Stomach (tissue), 9 donors: ENCODE measurements around the gene TRAF3IP1. TPM values are rescaled to one million over a fixed set of nuclear protein-coding genes. Genes with fewer than 3 reads are reported as not detected.

Experiments used
- DNase-seq, 2 donors: peaks; one replicate each; pipeline versions ENCODE4 v3.0.0 to v3.0.0-alpha.2; 2013 to 2019
- H3K27ac ChIP-seq, 5 donors: fragments of 200-600 bp in 4 of 5; sonication (generic) in 4 of 5; one replicate each; pipeline ENCODE4 v1.5.1; 2013 to 2019; ENCODE audit warnings: mild to moderate bottlenecking in 1 of 5, moderate library complexity in 1 of 5
- H3K27me3 ChIP-seq, 3 donors: fragments of 200-600 bp; sonication (generic); one replicate each; pipeline ENCODE4 v1.5.1; 2017 to 2019; ENCODE audit warnings: mixed run types in 1 of 3
- H3K36me3 ChIP-seq, 4 donors: fragments of 200-600 bp; sonication (generic); 1 replicate in 3 of 4; 2 replicates in 1 of 4; pipeline ENCODE4 v1.5.1; 2016 to 2019
- H3K4me1 ChIP-seq, 4 donors: fragments of 200-600 bp; sonication (generic); one replicate each; pipeline ENCODE4 v1.5.1; 2016 to 2019
- H3K4me3 ChIP-seq, 4 donors: fragments of 200-600 bp; sonication (generic) in 3 of 4; one replicate each; pipeline ENCODE4 v1.5.1; 2016 to 2019; ENCODE audit warnings: mild to moderate bottlenecking in 1 of 4
- H3K9me3 ChIP-seq, 4 donors: fragments of 200-600 bp; sonication (generic); one replicate each; pipeline ENCODE4 v1.5.1; 2016 to 2019
- CTCF ChIP-seq, 7 experiments: fragments of 450-650 bp in 4 of 7; fragments of 200-600 bp in 3 of 7; sonication (generic) in 3 of 7; IDR thresholded peaks; one replicate each; pipeline ENCODE4 v1.5.1; 2016 to 2019; ENCODE audit warnings: antibody characterized with exemption in 7 of 7, control low read depth in 2 of 7, mild to moderate bottlenecking in 1 of 7
- EP300 ChIP-seq: sonication (generic); formaldehyde crosslinking; IDR thresholded peaks from one replicate; pipeline ENCODE4 v1.6.1; 2017; ENCODE audit warnings: antibody characterized with exemption
- POLR2A ChIP-seq, 4 donors: fragments of 450-650 bp; IDR thresholded peaks; one replicate each; pipeline ENCODE4 v1.6.1; 2016; ENCODE audit warnings: antibody characterized with exemption in 4 of 4, control low read depth in 2 of 4, mild to moderate bottlenecking in 1 of 4, moderate library complexity in 1 of 4
- POLR2AphosphoS5 ChIP-seq, 3 donors: sonication (generic); formaldehyde crosslinking; IDR thresholded peaks; one replicate each; pipeline ENCODE4 v1.6.1; 2016; ENCODE audit warnings: antibody characterized with exemption in 3 of 3
- WGBS, 5 donors: extraction: QIAGEN DNeasy Blood & Tissue Kit in 3 of 5; methylation state at CpG; one replicate each; pipeline versions ENCODE4 v1.1.5 to v1.1.7; 2013 to 2018; 5-methylcytosine and 5-hydroxymethylcytosine counted together
- intact Hi-C: fragments of 100-400 bp; cut with DNase I; formaldehyde crosslinking; loops from one replicate; pipeline ENCODE4 v1.15.1; 2023; ENCODE audit warnings: low total_unique reads
- polyA plus RNA-seq, 3 donors: library from polyadenylated mRNA; stranded (reverse); fragments of 200-250 nt; gene quantifications; one replicate each; pipeline ENCODE4 v1.2.3, GENCODE V29; 2013
- total RNA-seq, 5 donors: library from RNA; depleted of rRNA; stranded (reverse); fragments of >200 nt; gene quantifications; one replicate each; pipeline versions ENCODE4 v1.1.0 to v1.2.3, GENCODE V29; 2014 to 2016
- donor health status: healthy with polysubstance abuse.
- donor health status: Bipolar disorder and iron deficiency.
- donor health status: healthy.

TRAF3IP1 gene
- total and polyA plus RNA-seq, 8 donors = 0.58 to 21.1 (median 10.8) TPM

GRCh38 chr2:238387332-238387731 lies 67.0 kb downstream of the TRAF3IP1 start:
- Histone ChIP-seq H3K4me1 (peaks cover 0 to 29% (median 10%) of the 10 kb centered on the region in 4 donors), H3K27ac (no peak overlapping the region), H3K9me3 (no peaks in the 10 kb centered on the region), H3K27me3 (no peaks in the 10 kb centered on the region), H3K36me3 (peaks cover 0 to 17% (median 7%) of the 10 kb centered on the region in 4 donors), H3K4me3 (no peak overlapping the region)
- no peak for DNase-seq
- no peak for TF ChIP-seq CTCF (IDR thresholded peaks at IDR 0.05)
- TF ChIP-seq POLR2AphosphoS5 (IDR thresholded peaks at IDR 0.05) = no peak
- TF ChIP-seq POLR2A (IDR thresholded peaks at IDR 0.05) = no peak
- no peak for TF ChIP-seq EP300
- intact Hi-C loops = no loop called here
- 68 to 76% (median 73%) methylated on average over 4 of the region's 4 CpGs for WGBS, 5 donors

GRCh38 chr2:238388794-238389193 lies 68.5 kb downstream of the TRAF3IP1 start:
- Histone ChIP-seq H3K27me3 (no peaks in the 10 kb centered on the region), H3K9me3 (no peaks in the 10 kb centered on the region), H3K27ac (peak overlapping the region in 2 of 5 donors; percentile 24 to 80), H3K4me1 (peaks cover 0 to 23% (median 10%) of the 10 kb centered on the region in 4 donors), H3K36me3 (peaks cover 0 to 3% (median 0%) of the 10 kb centered on the region in 4 donors), H3K4me3 (no peak overlapping the region)
- 66 to 75% (median 73%) methylated on average over 8 of the region's 8 CpGs for whole genome bisulfite sequencing, 5 donors
- intact Hi-C loops = no loop called here
- peak; percentile 22 to 24 for DNase-seq
- TF ChIP-seq POLR2AphosphoS5 (IDR thresholded peaks at IDR 0.05) (peak in 1 of 3 donors; percentile 76), POLR2A (IDR thresholded peaks at IDR 0.05) (no peak), EP300 (no peak), CTCF (IDR thresholded peaks at IDR 0.05) (no peak)

- Histone ChIP-seq H3K9me3 (no peaks in the 10 kb centered on the region), H3K4me1 (peaks cover 0 to 23% (median 10%) of the 10 kb centered on the region in 4 donors), H3K27ac (peak overlapping the region; percentile 61 to 80 (median 63)), H3K4me3 (no peak overlapping the region), H3K27me3 (no peaks in the 10 kb centered on the region), H3K36me3 (no peaks in the 10 kb centered on the region)
- peak; percentile 76 to 86 for DNase-seq
- WGBS, 5 donors = 29 to 43% (median 33%) methylated on average over 10 of the region's 10 CpGs
- TF ChIP-seq POLR2AphosphoS5 (IDR thresholded peaks at IDR 0.05) (peak; percentile 37 to 81 (median 67)), CTCF (IDR thresholded peaks at IDR 0.05) (no peak)
- intact Hi-C loops = no loop called here
These were observed 69.8 kb downstream of the TRAF3IP1 start for GRCh38 chr2:238389988-238390589.

- Histone ChIP-seq H3K27ac (peak overlapping the region in 4 of 5 donors; percentile 29 to 80 (median 56)), H3K36me3 (no peaks in the 10 kb centered on the region), H3K9me3 (no peaks in the 10 kb centered on the region), H3K4me1 (peaks cover 0 to 23% (median 10%) of the 10 kb centered on the region in 4 donors), H3K27me3 (no peaks in the 10 kb centered on the region), H3K4me3 (no peak overlapping the region)
- intact Hi-C loops = no loop called here
- 80 to 91% (median 89%) methylated on average over 6 of the region's 6 CpGs for WGBS, 5 donors
- DNase-seq = no peak
- TF ChIP-seq EP300 = no peak
- no peak for TF ChIP-seq POLR2A (IDR thresholded peaks at IDR 0.05)
- TF ChIP-seq CTCF (IDR thresholded peaks at IDR 0.05) = no peak
- TF ChIP-seq POLR2AphosphoS5 (IDR thresholded peaks at IDR 0.05) = no peak
These were observed 70.8 kb downstream of the TRAF3IP1 start for GRCh38 chr2:238391042-238391689.
